Osteocyte (in vitro differentiated cells): Measurements from ENCODE around the gene SCARB2. TPM values are rescaled to one million over a fixed set of nuclear protein-coding genes. Genes with fewer than 3 reads are reported as not detected.

Experiments
- DNase-seq: peaks from one replicate; pipeline ENCODE4 v3.0.0; 2021; ENCODE audit warnings: mixed read lengths; ENCODE audit not compliant: unreplicated experiment; ENCODE audit errors: extremely low spot score
- H3K27ac Mint-ChIP-seq: one replicate; pipeline ENCODE4 v1.8.0; 2021; ENCODE audit warnings: mild to moderate bottlenecking, mixed read lengths; ENCODE audit not compliant: unreplicated experiment
- H3K27me3 Mint-ChIP-seq: one replicate; pipeline ENCODE4 v1.8.0; 2021; ENCODE audit warnings: mixed read lengths; ENCODE audit not compliant: unreplicated experiment
- H3K36me3 Mint-ChIP-seq: one replicate; pipeline ENCODE4 v1.8.0; 2021; ENCODE audit warnings: mixed read lengths; ENCODE audit not compliant: unreplicated experiment
- H3K4me1 Mint-ChIP-seq: one replicate; pipeline ENCODE4 v1.8.0; 2021; ENCODE audit warnings: mixed read lengths; ENCODE audit not compliant: unreplicated experiment
- H3K4me3 Mint-ChIP-seq: one replicate; pipeline ENCODE4 v1.8.0; 2021; ENCODE audit warnings: mild to moderate bottlenecking, moderate library complexity, mixed read lengths; ENCODE audit not compliant: unreplicated experiment
- H3K9me3 Mint-ChIP-seq: one replicate; pipeline ENCODE4 v1.8.0; 2021; ENCODE audit warnings: mixed read lengths; ENCODE audit not compliant: unreplicated experiment
- total RNA-seq: library from RNA; stranded (reverse); gene quantifications from 2 replicates; pipeline ENCODE4 v1.2.1, GENCODE V29; 2021
- TF ChIP-seq, protein P1 (sequence below): fragments of 200-600 bp; sonication (generic); IDR thresholded peaks from 2 replicates; pipeline ENCODE4 v1.5.0; 2021; ENCODE audit warnings: antibody characterized with exemption, mild to moderate bottlenecking, moderate library complexity

SCARB2 gene
- total RNA-seq, 1 donor from 2014 or later: 179 TPM

DNA sequence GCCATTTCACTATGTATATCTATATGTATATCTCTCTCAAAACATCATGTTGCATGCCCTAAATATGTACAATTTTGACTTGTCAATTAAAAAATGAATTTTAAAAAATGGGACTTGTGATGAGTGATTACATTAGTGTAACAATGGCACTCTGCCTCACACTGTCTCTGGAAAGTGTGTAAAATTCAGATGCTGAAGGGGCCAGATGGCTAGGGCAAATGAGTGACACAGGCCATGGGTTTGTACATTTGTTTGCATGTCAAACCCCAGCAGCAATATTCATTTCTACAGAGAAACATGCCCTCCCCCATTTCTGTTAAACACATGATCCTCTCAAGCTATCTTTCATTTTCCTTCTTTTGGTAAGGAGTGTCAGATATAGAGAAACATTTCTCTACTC is 8.1 kb downstream of the SCARB2 start:
- no peaks in the 10 kb centered on the region for H3K9me3 Mint-ChIP-seq
- no peak overlapping the region for H3K27ac Mint-ChIP-seq
- peaks cover 4% of the 10 kb centered on the region for H3K36me3 Mint-ChIP-seq
- H3K27me3 Mint-ChIP-seq: no peaks in the 10 kb centered on the region
- DNase-seq: no peak
- peaks cover 44% of the 10 kb centered on the region for H3K4me1 Mint-ChIP-seq
- TF ChIP-seq, protein P1, sequence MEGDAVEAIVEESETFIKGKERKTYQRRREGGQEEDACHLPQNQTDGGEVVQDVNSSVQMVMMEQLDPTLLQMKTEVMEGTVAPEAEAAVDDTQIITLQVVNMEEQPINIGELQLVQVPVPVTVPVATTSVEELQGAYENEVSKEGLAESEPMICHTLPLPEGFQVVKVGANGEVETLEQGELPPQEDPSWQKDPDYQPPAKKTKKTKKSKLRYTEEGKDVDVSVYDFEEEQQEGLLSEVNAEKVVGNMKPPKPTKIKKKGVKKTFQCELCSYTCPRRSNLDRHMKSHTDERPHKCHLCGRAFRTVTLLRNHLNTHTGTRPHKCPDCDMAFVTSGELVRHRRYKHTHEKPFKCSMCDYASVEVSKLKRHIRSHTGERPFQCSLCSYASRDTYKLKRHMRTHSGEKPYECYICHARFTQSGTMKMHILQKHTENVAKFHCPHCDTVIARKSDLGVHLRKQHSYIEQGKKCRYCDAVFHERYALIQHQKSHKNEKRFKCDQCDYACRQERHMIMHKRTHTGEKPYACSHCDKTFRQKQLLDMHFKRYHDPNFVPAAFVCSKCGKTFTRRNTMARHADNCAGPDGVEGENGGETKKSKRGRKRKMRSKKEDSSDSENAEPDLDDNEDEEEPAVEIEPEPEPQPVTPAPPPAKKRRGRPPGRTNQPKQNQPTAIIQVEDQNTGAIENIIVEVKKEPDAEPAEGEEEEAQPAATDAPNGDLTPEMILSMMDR: no peak
- H3K4me3 Mint-ChIP-seq: no peak overlapping the region

DNA sequence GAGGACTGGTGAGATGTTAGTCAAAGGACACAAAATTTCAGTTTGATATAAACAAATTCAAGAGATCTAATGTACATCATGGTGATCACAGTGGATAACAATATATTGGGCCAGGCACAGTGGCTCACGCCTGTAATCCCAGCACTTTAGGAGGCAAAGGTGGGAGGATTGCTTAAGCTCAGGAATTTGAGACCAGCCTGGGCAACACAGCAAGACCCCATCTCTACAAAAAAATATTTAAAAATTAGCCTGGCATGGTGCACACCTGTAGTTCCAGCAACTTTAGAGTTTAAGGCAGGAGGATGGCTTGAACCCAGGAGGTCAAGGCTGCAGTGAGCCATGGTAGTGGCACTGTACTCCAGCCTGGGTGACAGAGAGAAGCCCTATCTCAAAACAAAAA is 8.7 kb downstream of the SCARB2 start:
- TF ChIP-seq, protein P1: no peak
- H3K9me3 Mint-ChIP-seq: no peaks in the 10 kb centered on the region
- peaks cover 43% of the 10 kb centered on the region for H3K4me1 Mint-ChIP-seq
- H3K27me3 Mint-ChIP-seq: no peaks in the 10 kb centered on the region
- H3K36me3 Mint-ChIP-seq: peaks cover 4% of the 10 kb centered on the region
- no peak overlapping the region for H3K27ac Mint-ChIP-seq
- no peak overlapping the region for H3K4me3 Mint-ChIP-seq
- DNase-seq: peak; percentile 3

DNA sequence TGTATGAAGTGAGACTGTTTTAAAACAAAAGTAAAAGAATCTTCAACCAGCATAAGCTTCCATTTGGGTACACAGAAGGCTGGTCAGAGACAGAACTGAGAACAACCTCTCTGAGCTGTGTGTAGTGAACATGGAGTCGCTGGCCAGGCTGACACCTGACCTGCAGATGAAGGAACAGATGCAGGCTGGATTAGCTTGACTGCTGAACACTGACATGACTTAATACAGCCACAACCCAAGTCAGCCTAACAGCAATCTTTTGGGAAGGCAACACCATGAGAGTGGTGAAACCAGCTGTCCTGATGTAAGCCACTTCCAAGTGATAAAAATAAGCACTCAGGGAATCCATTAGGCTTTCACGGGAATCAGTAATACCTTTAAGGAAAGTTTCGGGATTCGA is 10.1 kb downstream of the SCARB2 start:
- Mint-ChIP-seq H3K27ac (no peak overlapping the region), H3K27me3 (no peaks in the 10 kb centered on the region), H3K9me3 (no peaks in the 10 kb centered on the region), H3K36me3 (peaks cover 4% of the 10 kb centered on the region), H3K4me3 (no peak overlapping the region), H3K4me1 (peaks cover 48% of the 10 kb centered on the region)
- peak; percentile 15 for DNase-seq
- TF ChIP-seq, protein P1: no peak

DNA sequence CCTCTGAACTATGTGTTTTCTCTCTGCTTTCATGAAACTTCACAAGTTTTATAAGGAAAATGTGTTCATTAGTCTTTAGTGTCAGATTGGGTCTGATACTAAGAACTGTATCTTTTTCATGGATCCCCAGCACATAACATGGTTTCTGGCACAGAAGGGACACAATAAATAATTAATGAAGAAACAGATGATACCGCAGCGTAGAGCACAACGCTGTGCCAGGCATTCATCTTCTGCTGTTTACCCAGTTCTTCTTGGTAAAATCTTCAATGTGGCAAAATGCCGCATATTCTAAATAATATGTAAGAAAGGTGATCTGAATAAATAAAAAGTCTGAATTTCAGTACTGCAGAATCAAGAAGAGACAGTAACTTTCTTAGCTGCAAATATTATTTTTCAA is 12.3 kb downstream of the SCARB2 start:
- H3K4me1 Mint-ChIP-seq: peaks cover 52% of the 10 kb centered on the region
- H3K4me3 Mint-ChIP-seq: no peak overlapping the region
- DNase-seq: peak; percentile 7
- H3K36me3 Mint-ChIP-seq: peaks cover 4% of the 10 kb centered on the region
- peak overlapping the region; percentile 61 for H3K27ac Mint-ChIP-seq
- H3K27me3 Mint-ChIP-seq: no peaks in the 10 kb centered on the region
- no peaks in the 10 kb centered on the region for H3K9me3 Mint-ChIP-seq
- TF ChIP-seq, protein P1: no peak

DNA sequence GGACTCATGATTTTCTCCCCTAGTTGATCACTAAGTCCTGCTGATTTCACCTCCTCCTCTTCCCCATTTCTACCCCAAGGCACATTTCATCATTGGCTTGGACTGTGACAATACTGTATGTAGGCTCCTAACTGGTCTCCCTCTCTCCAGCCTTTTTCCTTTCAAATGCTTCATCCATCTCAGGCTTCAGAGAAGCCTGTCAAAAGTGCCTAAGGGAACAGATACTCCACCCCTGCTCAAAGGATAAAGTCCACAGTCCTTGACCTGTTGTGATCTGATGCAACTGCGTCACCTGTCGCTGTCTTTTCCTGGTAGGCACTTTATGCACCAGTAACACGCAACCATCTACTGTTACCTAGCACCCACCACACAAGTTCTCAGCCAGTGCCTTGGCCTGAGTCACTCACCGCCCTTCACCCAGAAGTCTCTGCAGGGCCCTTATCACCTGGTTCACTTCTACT is 12.8 kb downstream of the SCARB2 start:
- H3K4me1 Mint-ChIP-seq: peaks cover 51% of the 10 kb centered on the region
- no peaks in the 10 kb centered on the region for H3K27me3 Mint-ChIP-seq
- no peak for DNase-seq
- peaks cover 4% of the 10 kb centered on the region for H3K36me3 Mint-ChIP-seq
- TF ChIP-seq, protein P1: no peak
- no peak overlapping the region for H3K4me3 Mint-ChIP-seq
- H3K9me3 Mint-ChIP-seq: no peaks in the 10 kb centered on the region
- peak overlapping the region; percentile 61 for H3K27ac Mint-ChIP-seq
